Spleen (tissue), 7 donors: ENCODE results near the gene CLEC11A.

ENCODE experiments used
- POLR2A ChIP-seq, 3 donors: fragments of 450-650 bp; IDR thresholded peaks; one replicate each; pipeline ENCODE4 v1.5.1; 2017; ENCODE audit warnings: antibody characterized with exemption in 3 of 3, mild to moderate bottlenecking in 1 of 3
- POLR2AphosphoS5 ChIP-seq, 3 donors: sonication (generic); formaldehyde crosslinking; IDR thresholded peaks; one replicate each; pipeline ENCODE4 v1.5.1; 2017; ENCODE audit warnings: antibody characterized with exemption in 3 of 3
- TF ChIP-seq, protein P1 (sequence below), 11 experiments: fragments of 200-600 bp in 7 of 11; fragments of 450-650 bp in 4 of 11; sonication (generic) in 4 of 11; IDR thresholded peaks in 8 of 11; conservative IDR thresholded peaks in 3 of 11; 1 replicate in 7 of 11; 2 replicates in 4 of 11; pipeline versions ENCODE4 v1.4.0 to v1.8.0; 2016 to 2021; ENCODE audit warnings: antibody characterized with exemption in 11 of 11, inconsistent platforms in 4 of 11, mild to moderate bottlenecking in 1 of 11
- donor health status: DM: no; HTN: no; CAD: no; lungs with moderate emphysema.
- donor health status: DM: no; HTN: no; CAD: no.
- donor health status: DM: no; HTN: no; CAD: no.

DNA sequence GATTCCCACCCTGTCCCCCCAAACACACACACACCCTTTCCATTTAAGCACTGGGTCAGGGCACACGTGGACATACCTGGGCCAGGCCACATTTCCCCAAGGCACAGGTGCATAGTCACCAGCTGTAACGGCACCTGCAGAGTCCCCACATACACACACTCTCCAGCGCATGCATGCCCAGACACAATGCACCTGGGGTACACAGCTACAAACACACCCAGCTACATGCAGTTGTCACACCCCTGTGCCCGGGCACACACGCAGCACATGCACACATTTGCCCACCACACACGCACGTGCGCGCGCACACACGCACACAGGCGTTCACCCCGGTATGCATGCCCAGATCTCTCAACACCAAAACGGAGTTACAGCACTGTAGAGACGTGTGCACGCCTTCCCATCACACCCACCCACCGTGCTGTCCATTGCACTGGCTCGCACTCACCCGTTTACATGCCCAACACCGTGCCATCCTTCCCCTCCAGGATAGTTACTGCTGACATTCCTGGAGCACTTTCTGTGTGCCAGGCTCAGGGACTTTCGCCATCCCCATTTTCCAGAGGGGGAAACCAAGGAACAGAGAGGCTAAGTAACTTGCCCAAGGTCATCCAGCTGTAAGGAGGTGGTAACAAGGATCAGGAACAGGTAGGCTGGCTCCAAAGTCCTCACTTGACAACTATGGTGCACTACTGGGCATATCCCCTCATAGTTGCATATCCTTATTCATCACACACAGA lies 2.8 kb upstream of the CLEC11A start:
- TF ChIP-seq, protein P1, sequence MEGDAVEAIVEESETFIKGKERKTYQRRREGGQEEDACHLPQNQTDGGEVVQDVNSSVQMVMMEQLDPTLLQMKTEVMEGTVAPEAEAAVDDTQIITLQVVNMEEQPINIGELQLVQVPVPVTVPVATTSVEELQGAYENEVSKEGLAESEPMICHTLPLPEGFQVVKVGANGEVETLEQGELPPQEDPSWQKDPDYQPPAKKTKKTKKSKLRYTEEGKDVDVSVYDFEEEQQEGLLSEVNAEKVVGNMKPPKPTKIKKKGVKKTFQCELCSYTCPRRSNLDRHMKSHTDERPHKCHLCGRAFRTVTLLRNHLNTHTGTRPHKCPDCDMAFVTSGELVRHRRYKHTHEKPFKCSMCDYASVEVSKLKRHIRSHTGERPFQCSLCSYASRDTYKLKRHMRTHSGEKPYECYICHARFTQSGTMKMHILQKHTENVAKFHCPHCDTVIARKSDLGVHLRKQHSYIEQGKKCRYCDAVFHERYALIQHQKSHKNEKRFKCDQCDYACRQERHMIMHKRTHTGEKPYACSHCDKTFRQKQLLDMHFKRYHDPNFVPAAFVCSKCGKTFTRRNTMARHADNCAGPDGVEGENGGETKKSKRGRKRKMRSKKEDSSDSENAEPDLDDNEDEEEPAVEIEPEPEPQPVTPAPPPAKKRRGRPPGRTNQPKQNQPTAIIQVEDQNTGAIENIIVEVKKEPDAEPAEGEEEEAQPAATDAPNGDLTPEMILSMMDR (IDR thresholded peaks at IDR 0.05 in 8 of 11, conservative IDR thresholded peaks at IDR 0.05 in 3 of 11) = no peak
- TF ChIP-seq POLR2AphosphoS5 (IDR thresholded peaks at IDR 0.05) = no peak
- TF ChIP-seq POLR2A (IDR thresholded peaks at IDR 0.05) = no peak
